ENCODE results near the gene AREG. TPM values are rescaled to one million over a fixed set of nuclear protein-coding genes. Genes with fewer than 3 reads are reported as not detected.
A peak's percentile ranks its signal among the peaks of the same experiment; 100 is the strongest.

The AREG gene
- total and polyA plus RNA-seq, 2 of the 13 experiments (the other 11 are each of a cell fraction or from before 2014, with no cell fraction given): 6.2 to 7.1 TPM

DNA sequence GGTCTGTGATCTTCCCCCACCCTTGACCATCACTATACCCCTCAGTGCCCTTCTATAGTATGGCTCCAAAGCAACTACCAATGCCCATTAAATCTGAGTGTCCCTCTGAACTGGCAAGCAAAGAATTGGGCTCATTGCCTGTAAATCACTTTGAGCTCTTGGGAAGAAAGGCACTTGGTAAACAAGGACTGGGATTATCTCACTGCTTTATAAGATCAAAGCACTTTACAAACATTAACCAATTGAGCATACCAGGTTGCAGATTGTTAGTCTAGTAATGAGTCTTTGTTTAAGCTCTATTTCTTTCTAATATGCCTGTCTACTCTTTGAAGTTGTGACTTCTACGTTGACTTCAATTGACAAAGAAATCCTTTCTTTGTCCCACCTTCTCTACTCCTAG lies 34.1 kb downstream of the AREG start (continued):
- TF ChIP-seq HNRNPLL (IDR thresholded peaks at IDR 0.05; ENCODE audit: low read depth, low read length, poor library complexity, severe bottlenecking) (no peak), SRY (CRISPR knock-in tag; IDR thresholded peaks at IDR 0.05) (no peak), SIX4 (CRISPR knock-in tag; IDR thresholded peaks at IDR 0.05) (no peak), FOXJ3 (CRISPR knock-in tag; IDR thresholded peaks at IDR 0.05; ENCODE audit: borderline replicate concordance) (no peak), PTBP1 (IDR thresholded peaks at IDR 0.05; ENCODE audit: low read depth, low read length, poor library complexity, severe bottlenecking) (no peak), CENPT (CRISPR knock-in tag; IDR thresholded peaks at IDR 0.05; ENCODE audit: low read depth) (no peak), ZFP36L1 (CRISPR knock-in tag; IDR thresholded peaks at IDR 0.05) (no peak), ZNF180 (CRISPR knock-in tag; IDR thresholded peaks at IDR 0.05; ENCODE audit: borderline replicate concordance, low read depth) (no peak), ZNF558 (CRISPR knock-in tag; IDR thresholded peaks at IDR 0.05; ENCODE audit: borderline replicate concordance) (no peak), ZNF446 (CRISPR knock-in tag; IDR thresholded peaks at IDR 0.05) (no peak), NFRKB (IDR thresholded peaks at IDR 0.05) (no peak), ELF3 (CRISPR knock-in tag; IDR thresholded peaks at IDR 0.05) (no peak), ZBTB8A (CRISPR knock-in tag; IDR thresholded peaks at IDR 0.05; ENCODE audit: borderline replicate concordance, low read depth) (no peak), RCOR2 (CRISPR knock-in tag; IDR thresholded peaks at IDR 0.05) (no peak), HNF4A (CRISPR knock-in tag; IDR thresholded peaks at IDR 0.05) (no peak), AGO2 (optimal IDR thresholded peaks at IDR 0.05; ENCODE audit: low read depth, low read length) (no peak), ZFP37 (CRISPR knock-in tag; IDR thresholded peaks at IDR 0.05; ENCODE audit: borderline replicate concordance) (no peak), IRX3 (CRISPR knock-in tag; IDR thresholded peaks at IDR 0.05; ENCODE audit: borderline replicate concordance, low read depth) (no peak), HHEX (CRISPR knock-in tag; IDR thresholded peaks at IDR 0.05) (peak; percentile 73), SOX5 (CRISPR knock-in tag; IDR thresholded peaks at IDR 0.05; ENCODE audit: borderline replicate concordance) (peak; percentile 71; the same call in 1 of the 2 replicates), HDAC2 (CRISPR knock-in tag; IDR thresholded peaks at IDR 0.05) (no peak; the same call in 1 of the 2 replicates), SUZ12 (IDR thresholded peaks at IDR 0.05; ENCODE audit: low read depth, low read length) (no peak), CEBPB (IDR thresholded peaks at IDR 0.05; ENCODE audit: borderline replicate concordance, low read depth, low read length) (no peak), ZNF616 (CRISPR knock-in tag; IDR thresholded peaks at IDR 0.05; ENCODE audit: low read depth) (no peak), ZSCAN31 (CRISPR knock-in tag; IDR thresholded peaks at IDR 0.05; ENCODE audit: low read depth) (no peak), PHF21A (CRISPR knock-in tag; IDR thresholded peaks at IDR 0.05) (no peak)
- TF ChIP-seq, protein P1, sequence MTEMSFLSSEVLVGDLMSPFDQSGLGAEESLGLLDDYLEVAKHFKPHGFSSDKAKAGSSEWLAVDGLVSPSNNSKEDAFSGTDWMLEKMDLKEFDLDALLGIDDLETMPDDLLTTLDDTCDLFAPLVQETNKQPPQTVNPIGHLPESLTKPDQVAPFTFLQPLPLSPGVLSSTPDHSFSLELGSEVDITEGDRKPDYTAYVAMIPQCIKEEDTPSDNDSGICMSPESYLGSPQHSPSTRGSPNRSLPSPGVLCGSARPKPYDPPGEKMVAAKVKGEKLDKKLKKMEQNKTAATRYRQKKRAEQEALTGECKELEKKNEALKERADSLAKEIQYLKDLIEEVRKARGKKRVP (CRISPR knock-in tag; IDR thresholded peaks at IDR 0.05): no peak
- TF ChIP-seq, protein P2, sequence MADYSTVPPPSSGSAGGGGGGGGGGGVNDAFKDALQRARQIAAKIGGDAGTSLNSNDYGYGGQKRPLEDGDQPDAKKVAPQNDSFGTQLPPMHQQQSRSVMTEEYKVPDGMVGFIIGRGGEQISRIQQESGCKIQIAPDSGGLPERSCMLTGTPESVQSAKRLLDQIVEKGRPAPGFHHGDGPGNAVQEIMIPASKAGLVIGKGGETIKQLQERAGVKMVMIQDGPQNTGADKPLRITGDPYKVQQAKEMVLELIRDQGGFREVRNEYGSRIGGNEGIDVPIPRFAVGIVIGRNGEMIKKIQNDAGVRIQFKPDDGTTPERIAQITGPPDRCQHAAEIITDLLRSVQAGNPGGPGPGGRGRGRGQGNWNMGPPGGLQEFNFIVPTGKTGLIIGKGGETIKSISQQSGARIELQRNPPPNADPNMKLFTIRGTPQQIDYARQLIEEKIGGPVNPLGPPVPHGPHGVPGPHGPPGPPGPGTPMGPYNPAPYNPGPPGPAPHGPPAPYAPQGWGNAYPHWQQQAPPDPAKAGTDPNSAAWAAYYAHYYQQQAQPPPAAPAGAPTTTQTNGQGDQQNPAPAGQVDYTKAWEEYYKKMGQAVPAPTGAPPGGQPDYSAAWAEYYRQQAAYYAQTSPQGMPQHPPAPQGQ (CRISPR knock-in tag; IDR thresholded peaks at IDR 0.05; ENCODE audit: borderline replicate concordance): no peak
- TF ChIP-seq, protein P3, sequence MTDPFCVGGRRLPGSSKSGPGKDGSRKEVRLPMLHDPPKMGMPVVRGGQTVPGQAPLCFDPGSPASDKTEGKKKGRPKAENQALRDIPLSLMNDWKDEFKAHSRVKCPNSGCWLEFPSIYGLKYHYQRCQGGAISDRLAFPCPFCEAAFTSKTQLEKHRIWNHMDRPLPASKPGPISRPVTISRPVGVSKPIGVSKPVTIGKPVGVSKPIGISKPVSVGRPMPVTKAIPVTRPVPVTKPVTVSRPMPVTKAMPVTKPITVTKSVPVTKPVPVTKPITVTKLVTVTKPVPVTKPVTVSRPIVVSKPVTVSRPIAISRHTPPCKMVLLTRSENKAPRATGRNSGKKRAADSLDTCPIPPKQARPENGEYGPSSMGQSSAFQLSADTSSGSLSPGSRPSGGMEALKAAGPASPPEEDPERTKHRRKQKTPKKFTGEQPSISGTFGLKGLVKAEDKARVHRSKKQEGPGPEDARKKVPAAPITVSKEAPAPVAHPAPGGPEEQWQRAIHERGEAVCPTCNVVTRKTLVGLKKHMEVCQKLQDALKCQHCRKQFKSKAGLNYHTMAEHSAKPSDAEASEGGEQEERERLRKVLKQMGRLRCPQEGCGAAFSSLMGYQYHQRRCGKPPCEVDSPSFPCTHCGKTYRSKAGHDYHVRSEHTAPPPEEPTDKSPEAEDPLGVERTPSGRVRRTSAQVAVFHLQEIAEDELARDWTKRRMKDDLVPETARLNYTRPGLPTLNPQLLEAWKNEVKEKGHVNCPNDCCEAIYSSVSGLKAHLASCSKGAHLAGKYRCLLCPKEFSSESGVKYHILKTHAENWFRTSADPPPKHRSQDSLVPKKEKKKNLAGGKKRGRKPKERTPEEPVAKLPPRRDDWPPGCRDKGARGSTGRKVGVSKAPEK (CRISPR knock-in tag; IDR thresholded peaks at IDR 0.05; ENCODE audit: borderline replicate concordance): no peak

Measured in HepG2 (cell line).